Gastroesophageal sphincter (tissue), 3 donors: ENCODE measurements around the gene FZR1.

Experiments used
- CTCF ChIP-seq, 4 experiments: fragments of 200-600 bp in 2 of 4; fragments of 450-650 bp in 2 of 4; sonication (generic) in 1 of 4; IDR thresholded peaks; one replicate each; pipeline ENCODE4 v1.5.1; 2017 to 2019; ENCODE audit warnings: antibody characterized with exemption in 4 of 4, mild to moderate bottlenecking in 2 of 4, moderate library complexity in 2 of 4
- EP300 ChIP-seq: sonication (generic); formaldehyde crosslinking; IDR thresholded peaks from one replicate; pipeline ENCODE4 v1.6.1; 2017; ENCODE audit warnings: antibody characterized with exemption, mild to moderate bottlenecking
- POLR2A ChIP-seq, 2 donors: fragments of 450-650 bp; IDR thresholded peaks; one replicate each; pipeline ENCODE4 v1.6.1; 2017; ENCODE audit warnings: antibody characterized with exemption in 2 of 2, mild to moderate bottlenecking in 2 of 2, moderate library complexity in 1 of 2
- POLR2AphosphoS5 ChIP-seq: sonication (generic); formaldehyde crosslinking; IDR thresholded peaks from one replicate; pipeline ENCODE4 v1.6.1; 2017; ENCODE audit warnings: antibody characterized with exemption

DNA sequence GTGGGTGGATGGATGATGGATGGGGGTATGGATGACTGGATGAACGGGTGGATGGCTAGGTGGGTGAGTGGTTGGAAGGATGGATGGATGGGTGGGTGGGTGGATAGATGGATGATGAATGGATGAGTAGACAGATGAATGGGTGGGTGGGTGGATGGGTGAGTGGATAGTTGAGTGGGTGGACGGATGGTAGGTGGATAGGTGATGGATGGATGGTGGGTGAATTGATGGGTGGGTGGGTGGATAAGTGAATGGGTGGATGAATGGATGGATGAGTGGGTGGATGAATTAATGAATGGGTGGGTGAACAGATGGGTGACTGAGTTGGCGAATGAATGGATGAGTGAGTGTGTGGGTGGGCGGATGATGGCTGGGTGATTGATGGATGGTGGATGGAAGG is 30.7 kb upstream of the FZR1 start:
- TF ChIP-seq CTCF (IDR thresholded peaks at IDR 0.05), result no peak
- no peak for TF ChIP-seq POLR2A (IDR thresholded peaks at IDR 0.05)
- TF ChIP-seq POLR2AphosphoS5, result no peak
- TF ChIP-seq EP300, result no peak
